Myocyte (in vitro differentiated cells): ENCODE data around the gene CLTCL1. TPM values are rescaled to one million over a fixed set of nuclear protein-coding genes. Genes with fewer than 3 reads are reported as not detected.
"Not testable (repeated sequence)": the region's sequence is repeated elsewhere in the genome, so short reads cannot be mapped to it uniquely, and the experiment has no call there.

Experiments used
- DNase-seq: peaks from one replicate; pipeline ENCODE4 v3.0.0-alpha.2; 2012; ENCODE audit warnings: low read depth
- total RNA-seq: library from RNA; depleted of rRNA; stranded (reverse); fragments of >200 nt; gene quantifications from 2 replicates; pipeline ENCODE4 v1.2.3, GENCODE V29; 2014

Gene CLTCL1
- total RNA-seq, 1 donor from 2014 or later, result 46.2 TPM

DNA sequence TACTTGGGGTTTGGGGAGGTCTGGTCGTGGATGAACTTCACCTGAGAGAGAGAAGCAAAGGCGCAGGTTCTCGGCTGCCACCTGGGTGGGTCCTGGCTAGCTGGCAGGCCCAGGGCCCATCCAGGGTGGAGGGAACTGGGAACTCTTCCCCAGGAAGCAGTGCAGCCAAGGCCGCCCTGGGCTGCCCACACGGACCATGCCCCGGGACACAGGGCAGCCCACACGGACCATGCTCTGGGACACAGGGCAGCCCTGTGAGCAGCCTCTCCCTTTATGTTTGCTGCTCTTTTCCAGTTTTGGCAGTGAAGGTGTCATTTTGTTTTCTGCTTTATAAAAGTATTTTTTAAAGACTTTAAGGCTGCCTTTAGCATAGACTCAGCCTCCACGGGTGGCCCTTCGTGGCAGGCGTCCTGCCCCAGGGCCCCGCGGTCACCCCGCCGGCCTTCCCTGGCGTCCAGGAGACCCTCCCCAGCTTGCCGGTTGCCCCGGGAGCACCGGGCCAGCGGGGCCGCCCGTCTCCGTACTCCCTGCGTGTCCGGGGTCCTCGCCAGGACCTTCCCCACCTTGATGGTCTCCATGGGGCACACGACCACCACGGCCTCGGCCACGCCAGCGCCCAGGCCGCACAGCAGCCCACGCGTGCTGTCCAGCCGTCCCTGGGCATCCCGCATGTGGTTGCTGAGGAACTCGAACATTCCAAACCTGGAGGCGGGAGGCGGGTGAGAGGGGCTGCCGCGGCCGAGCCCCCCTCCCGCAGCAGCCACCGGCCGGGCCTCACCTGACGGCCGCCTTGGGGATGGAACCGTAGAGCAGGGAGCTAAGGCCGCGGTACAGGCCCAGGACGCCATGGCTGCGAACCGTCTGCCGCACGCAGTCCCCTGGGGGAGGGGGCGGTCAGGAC lies 114.1 kb downstream of the CLTCL1 start:
- no peak for DNase-seq

DNA sequence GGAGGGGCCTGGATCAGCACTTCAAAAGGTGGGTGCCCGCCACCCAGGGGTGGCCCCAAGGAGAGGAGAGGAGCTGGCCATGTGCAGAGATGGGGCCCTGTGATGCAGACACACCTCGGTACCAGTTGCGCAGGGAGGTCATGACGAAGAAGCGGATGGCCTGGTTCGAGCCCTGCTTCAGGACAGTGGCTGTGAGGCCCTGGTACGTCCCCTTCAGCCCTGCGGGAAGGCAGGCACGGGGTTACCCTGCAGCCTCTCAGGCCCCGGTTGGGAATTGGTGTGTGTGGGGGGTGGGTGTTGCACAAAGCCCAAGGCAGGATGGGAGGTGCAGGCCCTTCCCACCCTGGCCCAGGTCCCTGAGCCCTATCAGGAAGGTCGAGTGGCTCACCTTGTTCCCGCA lies 114.8 kb downstream of the CLTCL1 start:
- DNase-seq, result no peak

DNA sequence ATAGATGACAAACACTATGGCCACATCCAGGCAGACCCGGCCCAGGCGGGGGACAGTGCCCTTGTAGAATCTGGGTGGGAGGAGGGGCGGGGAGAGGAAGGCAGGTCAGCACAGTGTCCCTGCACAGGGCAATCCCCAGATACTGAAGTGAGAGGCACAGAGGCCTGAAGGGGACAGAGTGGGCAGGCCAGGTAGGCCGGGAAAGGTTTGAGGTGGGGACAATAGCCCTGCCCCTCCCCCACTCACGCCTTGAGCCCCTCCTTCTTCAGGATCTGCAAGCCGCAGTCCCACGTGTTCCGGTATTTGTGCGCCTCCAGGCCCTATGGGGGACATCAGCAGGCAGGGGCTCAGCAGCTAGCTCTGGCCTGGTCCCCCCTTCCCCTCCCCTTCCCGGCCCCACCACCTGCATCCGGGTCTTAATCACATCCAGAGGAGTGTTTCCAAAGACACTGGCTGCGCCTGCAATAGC lies 115.3 kb downstream of the CLTCL1 start:
- DNase-seq, result no peak

DNA sequence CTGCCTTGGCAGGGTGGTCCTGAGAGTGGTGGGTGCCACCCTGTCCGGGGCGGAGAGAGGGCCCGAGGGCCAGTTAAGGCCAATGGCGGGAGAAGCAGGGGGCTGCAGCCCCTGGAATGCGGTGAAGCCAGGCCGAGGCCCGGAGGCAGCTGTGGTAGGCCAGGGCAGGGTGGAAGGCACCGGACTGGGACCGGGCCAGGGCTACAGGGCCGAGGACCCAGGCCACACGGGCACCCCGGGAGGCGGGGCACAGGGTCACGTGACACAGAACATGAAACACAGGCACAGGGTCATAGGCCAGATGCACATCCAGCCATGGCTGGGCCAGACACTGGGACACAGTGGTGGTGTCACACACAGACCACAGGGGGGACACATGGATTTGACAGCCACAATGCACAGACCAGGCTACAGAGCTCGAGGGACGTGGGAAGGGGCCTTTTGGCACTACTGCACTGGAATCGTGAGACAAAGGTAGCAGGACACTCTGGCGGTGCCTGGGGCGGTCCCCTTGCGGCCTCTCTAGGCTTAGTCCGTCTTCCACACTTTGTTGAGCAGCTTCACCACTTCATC lies 115.8 kb downstream of the CLTCL1 start:
- DNase-seq, result no peak

DNA sequence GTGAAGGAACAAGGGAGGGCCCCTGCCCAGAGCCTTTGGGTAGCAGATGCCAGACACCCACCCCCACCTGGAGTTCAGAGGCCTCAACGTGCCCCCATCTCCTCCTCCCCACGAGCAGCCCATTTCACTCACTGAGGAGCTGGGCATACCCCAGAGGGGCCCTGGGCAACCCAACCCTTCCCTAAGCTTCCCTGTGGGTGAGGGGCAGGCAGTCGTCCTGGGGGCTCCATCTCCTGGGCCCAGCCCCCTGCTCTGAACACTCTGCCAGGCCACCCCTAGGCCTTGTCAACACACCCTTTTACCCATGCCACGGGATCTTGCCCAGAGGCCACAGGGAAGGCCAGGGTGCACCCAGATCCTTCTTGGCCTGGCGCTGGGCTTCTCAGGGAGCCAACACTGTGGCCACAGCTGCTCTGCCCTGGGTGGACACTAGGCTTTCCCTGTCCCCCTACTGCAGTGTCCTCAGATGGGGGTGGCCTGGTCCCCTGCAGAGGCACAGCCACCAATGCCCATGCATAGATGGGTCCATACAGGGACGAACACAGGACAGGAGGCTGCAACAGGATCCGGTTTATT lies 116.4 kb downstream of the CLTCL1 start:
- DNase-seq, result no peak

DNA sequence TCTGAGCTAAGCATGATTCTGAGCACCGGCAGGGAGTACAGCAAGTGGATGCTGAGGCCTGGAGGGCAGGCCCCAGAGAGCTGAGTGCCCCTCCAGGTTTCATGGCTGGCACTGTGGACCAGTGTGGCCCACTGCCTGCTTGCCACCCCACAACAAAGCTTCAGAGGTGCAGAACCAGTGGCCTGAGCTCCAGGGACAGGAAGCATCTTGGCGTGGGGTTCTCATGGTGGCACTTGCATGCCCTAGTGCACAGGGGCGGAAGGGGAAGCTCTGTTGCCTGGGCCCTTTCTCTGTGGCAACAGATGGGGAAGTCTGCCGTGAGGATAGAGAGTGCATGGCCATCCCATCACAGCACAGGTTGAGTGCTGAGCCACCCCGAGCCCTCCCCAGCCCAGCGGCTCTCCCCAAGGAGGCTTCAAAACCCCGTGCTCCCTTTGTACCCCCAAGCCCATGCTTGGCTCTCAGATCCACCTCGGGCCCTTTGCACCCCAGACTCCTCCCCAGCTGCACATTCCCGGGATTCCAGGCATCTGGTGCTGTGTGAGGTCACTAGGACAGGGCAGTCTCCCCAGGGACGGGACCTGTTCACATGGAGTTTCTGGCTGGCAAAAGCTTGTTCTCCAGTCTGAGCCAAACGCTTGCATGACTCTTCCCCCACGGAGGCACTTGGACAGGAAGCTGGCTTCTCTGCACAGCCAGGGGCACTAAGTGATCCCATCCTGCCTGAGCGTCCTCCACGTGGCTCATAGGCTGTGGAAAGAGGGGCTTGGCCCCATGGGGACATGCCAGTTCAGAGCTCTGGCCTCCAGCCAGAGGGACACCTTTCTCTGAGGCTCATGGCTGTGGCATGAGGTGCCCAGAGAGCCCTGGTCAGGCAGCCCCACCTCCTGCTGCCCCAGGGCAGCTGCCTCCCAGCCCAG lies 117.2 kb downstream of the CLTCL1 start:
- DNase-seq, result peak; percentile 46

DNA sequence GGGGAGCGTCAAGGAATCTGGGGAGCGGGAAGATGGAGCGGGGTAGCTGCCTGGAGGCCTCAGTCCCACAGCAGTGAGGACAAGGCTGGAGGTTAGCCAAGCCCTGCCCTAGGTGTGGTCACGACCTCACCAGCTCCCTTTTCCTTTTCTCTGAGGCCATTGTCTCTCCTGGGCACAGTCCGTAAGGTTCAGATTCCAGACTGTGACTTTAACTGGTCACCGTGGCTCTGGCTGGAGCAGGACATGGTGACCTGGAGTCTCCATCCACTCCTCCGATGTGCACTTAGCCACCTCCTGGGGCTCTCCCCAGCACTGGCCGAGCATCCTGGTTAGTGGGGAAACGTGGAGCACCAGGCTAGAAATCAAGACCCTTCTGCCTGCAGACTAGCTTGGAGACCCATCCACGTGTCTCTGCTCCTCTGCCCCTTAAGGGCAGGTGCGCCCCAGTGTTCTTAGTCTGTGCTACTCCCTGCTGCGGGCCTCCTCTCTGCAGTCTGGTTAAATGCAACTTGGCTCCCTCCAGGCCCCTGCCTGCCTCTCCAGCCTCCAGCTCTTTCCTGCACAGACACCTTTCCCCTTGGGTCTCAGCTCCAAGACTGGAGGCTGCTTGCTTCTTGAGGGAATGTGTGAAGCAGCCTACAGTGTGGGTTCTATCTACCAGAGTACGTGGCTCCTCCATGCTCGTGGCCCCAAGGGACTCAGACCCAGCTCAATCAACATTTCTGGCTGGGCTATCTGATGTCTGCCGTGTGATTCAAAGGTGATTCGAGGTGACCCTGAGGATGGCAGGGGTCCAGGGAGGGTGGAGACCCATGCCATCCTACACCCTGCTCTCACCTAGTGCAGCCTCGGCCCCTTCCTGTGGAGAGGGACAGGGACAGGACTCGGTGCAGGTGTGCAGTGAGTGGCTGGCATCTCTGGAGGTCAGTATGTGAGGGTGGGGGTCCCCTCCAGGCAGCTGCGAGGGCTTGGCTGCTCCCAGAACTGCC lies 118.2 kb downstream of the CLTCL1 start:
- no peak for DNase-seq

DNA sequence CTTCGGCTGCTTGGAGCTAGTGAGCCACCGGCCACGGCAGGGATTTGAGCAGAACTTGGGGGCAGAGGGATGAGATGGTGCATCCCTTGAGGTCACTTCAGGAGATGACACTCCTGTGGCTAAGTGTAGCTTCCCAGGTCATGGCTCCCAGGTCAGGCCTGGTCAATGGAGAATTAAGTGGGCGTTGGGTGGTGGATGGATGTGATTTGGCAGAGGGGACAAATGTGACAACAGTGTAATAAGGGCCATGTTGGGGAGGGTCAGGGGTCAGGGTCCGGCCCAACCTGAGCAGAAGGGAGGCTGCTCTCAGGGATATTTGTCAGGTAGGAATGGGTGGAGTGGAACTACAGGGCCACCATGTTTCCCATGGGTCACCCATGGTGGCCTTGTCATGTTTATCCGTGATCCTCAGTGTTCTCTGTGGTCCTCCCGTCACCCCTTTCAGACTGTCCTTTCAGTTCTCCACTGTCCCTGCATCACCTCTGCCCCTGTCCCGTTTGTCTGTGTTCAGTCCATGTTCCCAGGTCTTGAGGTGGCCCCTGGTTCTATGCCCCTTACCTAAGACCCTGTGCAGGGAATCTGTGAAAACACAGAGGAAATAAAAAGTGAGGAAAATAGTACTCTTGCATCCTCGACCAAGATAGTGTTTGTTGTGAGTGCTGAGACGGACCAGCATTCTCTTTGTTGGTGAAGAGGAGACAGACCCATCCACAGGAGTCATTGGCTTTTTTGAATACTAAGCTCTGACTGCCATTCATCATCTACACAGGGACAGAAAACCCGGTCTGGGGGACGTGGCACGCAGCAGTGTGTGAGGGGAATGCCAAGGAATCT lies 119.1 kb downstream of the CLTCL1 start:
- DNase-seq, result no peak

DNA sequence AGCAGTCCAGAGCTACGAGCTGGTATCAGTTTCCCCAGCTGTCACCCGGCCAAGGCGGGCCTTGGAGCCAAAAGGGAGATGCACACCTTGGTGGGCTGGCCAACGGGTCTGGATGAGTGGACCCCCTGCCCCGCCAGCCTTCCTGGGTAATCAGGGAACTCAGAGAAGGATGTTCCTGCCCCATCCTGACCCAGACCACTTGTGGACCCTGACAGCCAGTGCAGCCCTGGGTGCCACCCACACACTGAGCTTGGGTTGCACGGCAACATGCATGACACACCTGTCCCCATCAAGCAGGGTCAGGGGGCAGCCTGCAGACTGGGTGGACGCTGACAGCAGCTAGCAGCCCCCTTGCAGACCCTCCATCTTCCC lies 121.6 kb downstream of the CLTCL1 start:
- no peak for DNase-seq

DNA sequence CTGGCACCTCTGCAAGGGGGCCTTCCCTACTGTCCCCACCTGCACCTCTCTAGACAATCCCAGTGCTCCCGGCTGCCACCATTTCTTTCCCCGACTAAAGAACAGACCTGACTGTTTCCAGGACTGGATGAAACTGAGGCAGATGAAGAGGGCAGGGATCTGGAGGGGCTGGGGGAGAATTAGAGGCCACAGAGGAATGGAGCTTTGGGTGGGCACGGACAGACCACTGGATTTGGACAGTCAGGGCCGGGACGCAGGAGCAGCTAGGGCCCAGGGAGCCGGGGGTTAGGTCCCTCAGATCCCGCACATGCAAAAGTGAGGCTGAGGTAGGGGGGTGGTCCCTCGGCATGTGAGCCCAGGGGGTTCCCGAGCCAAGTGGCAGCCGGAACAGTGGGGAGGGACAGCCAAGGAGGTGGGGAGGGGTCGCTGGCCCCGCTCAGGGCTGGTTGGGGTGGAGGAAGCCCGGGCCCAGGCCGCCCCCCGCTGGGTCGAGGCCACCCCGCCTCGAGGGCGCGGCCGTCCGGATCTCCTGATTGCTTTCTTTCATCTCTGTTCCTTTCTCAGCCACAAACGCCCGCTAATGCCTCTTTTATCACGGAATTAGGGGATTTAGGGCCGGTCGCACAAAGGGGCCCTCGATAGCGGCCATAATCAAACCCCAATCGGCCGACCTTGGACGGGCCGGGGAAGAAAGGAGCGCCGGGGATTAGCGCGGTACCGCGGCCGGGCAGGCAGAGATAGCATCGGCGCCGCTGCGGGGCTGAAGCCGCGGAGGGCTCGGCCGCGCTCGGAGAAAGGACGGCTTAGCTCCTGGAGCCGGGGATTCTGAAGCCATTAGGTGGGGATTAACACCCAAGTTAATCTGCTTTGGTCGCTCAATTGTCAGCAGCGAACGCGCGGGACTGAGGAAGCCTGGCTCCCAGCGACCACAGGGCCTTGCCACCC lies 122.2 kb downstream of the CLTCL1 start:
- DNase-seq, result no peak

DNA sequence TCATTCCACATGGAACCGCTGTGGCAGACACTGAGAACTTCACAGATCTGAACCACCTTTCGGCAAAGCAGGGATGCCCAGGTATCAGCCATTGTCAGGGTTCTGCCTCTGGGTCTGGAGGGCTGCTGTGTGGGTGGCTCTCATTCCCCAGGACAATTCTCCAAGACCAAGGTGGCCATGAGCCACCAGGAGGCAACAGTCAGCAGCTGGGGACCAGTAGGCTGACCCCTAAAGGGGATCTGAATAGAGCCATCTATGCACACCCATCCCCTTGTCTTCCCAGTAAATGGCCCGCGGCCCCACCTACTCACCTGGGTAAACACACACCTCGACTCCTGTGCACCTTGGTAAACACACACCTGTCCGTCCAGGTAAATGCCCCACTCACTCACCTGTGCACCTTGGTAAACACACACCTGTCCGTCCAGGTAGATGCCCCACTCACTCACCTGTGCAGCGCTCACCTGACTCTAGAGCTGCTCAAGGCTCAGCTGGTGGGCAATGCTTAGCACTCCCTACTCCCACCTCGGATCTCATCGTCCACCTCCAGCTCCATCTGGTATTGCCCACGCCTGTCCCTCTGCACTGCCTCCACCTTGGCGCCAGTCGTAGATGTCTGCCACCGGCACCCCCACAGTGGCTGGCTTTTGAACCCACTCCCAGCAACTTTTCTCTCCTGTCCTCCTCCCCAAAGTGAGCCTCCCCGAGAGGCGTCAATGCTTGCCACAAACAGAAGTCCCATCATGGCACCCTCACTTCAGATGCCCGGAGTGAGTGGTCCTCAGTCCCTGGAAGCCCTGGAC lies 123.2 kb downstream of the CLTCL1 start:
- DNase-seq, result no peak

DNA sequence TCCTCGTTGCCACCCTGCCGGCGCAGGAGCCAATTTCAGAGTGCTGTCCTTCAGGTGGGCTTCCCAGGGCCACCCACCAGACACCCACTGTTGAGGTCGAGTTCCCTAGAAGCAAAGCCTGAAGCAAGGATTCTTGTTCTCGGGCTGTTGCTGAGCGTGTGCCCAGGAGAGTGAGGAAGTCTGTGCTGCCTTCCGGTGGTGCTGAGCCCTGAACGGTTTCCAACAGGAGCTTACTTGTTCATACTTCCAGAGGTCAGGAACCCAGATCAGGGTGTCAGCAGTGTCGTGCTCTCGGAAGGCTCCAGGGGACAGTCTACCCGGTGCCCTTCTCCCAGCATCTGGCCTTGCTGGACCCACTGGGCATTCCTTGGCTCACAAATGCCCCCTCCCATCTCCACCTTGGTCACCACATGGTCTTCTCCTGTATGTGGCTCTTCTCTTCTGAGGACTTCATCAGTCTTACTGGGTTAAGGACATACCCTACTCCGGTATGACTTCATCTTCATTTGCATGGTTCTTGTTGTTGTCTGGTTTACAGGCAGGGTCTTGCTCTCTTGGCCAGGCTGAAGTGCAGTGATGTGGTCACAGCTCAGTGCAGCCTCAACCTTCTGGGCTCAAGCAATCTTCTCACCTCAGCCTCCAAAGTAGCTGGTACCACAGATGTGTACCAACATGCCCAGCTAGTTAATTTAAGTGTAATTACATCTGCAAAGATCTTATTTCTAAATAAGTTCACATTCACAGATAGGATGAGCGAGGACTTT lies 124.2 kb downstream of the CLTCL1 start:
- no peak for DNase-seq

DNA sequence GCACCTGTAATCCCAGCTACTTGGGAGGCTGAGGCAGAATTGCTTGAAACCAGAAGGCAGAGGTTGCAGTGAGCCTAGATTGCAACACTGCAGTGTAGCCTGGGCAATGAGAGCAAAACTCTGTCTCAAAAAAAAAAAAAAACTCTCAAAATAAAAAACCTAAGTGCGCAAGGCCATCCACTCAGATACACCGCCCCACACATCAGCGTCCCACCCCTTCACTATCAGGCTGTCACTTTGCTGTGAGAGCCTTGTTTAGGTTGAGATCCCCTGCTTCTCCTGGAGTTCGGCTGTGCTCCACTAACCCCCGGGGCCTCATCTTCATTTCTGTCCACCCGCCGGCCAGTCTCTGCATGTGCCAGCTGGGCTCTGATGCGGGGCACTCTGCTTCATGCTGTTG lies 125.1 kb downstream of the CLTCL1 start:
- DNase-seq, result no peak

DNA sequence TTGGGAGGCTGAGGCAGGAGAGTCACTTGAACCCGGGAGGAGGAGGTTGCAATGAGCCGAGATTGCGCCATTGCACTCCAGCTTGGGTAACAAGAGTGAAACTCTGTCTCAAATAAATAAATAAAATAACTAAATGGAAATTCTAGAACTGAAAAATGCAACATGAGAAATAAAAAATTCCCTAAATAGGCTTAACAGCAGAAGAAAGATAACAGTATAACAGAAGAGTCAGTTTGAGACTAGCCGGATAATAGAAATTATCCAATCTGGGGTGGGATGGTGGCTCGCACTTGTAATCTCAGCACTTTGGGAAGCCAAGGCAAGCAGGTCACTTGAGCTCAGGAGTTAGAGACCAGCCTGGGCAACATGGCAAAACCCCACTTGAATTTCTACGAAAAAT lies 127.1 kb downstream of the CLTCL1 start:
- no peak for DNase-seq

DNA sequence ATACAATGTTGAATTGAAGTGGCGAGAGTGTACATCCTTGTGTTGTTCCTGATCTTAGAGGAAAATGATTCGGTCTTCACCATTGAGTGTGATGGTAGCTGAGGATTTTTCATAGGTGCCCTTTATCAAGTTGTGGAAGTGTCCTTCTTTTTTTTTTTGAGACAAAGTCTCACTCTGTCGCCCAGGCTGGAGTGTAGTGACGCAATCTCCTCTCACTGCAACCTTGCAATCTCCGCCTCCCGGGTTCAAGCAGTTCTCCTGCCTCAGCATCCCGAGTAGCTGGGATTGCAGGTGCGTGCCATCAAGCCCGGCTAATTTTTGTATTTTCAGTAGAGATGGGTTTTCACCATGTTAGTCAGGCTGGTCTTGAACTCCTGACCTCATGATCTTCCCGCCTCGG lies 132.9 kb downstream of the CLTCL1 start:
- DNase-seq, result not testable (repeated sequence)

DNA sequence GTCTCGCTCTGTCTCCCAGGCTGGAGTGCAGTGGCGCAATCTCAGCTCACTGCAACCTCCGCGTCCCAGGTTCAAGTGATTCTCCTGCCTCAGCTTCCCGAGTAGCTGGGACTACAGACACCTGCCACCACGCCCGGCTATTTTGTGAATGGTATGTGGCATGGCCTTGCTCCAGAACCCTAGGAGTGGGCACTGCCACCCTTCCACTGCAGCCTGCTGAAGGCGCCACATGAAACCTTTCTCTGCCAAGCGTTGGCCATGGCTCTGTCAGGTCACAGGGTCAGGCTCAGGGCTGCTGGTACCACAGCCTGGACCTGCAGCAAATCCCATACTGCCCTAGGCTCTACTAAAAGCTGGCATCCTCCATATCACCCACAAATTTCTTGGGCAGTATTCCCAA lies 135.4 kb downstream of the CLTCL1 start:
- DNase-seq, result not testable (repeated sequence)
